ENCODE results near the gene DMXL2.
"Not testable (repeated sequence)": the region's sequence is repeated elsewhere in the genome, so short reads cannot be mapped to it uniquely, and the experiment has no call there.

DMXL2 gene

GRCh38 chr15:51621936-51622603 is 501 bp downstream of the DMXL2 start:
- peak in 1 of 2 donors; percentile 21 for DNase-seq (ENCODE audit: low read depth in 1 of 2, low spot score in 1 of 2)

- DNase-seq (ENCODE audit: low read depth in 1 of 2, low spot score in 1 of 2), result no peak
Measured at GRCh38 chr15:51621155-51621765, 1.3 kb downstream of the DMXL2 start.

GRCh38 chr15:51620641-51621040 is 1.9 kb downstream of the DMXL2 start:
- no peak for DNase-seq (ENCODE audit: low read depth in 1 of 2, low spot score in 1 of 2)

GRCh38 chr15:51620122-51620521 is 2.4 kb downstream of the DMXL2 start:
- DNase-seq (ENCODE audit: low read depth in 1 of 2, low spot score in 1 of 2), result no peak

- no peak for DNase-seq (ENCODE audit: low read depth in 1 of 2, low spot score in 1 of 2)
Measured at GRCh38 chr15:51619331-51620035, 3.1 kb downstream of the DMXL2 start.

- no peak for DNase-seq (ENCODE audit: low read depth in 1 of 2, low spot score in 1 of 2)
Measured at GRCh38 chr15:51617886-51618285, 4.7 kb downstream of the DMXL2 start.

GRCh38 chr15:51613951-51614350 is 8.6 kb downstream of the DMXL2 start:
- DNase-seq (ENCODE audit: low read depth in 1 of 2, low spot score in 1 of 2), result no peak

GRCh38 chr15:51612669-51613068 is 9.9 kb downstream of the DMXL2 start:
- DNase-seq (ENCODE audit: low read depth in 1 of 2, low spot score in 1 of 2), result not testable (repeated sequence)

GRCh38 chr15:51603462-51603948 is 19.1 kb downstream of the DMXL2 start:
- not testable (repeated sequence) for DNase-seq (ENCODE audit: low read depth in 1 of 2, low spot score in 1 of 2)

GRCh38 chr15:51603002-51603401 is 19.6 kb downstream of the DMXL2 start:
- DNase-seq (ENCODE audit: low read depth in 1 of 2, low spot score in 1 of 2), result no peak

GRCh38 chr15:51602484-51602883 is 20.1 kb downstream of the DMXL2 start:
- DNase-seq (ENCODE audit: low read depth in 1 of 2, low spot score in 1 of 2), result no peak

- DNase-seq (ENCODE audit: low read depth in 1 of 2, low spot score in 1 of 2), result no peak
Measured at GRCh38 chr15:51601801-51602200, 20.8 kb downstream of the DMXL2 start.

- DNase-seq (ENCODE audit: low read depth in 1 of 2, low spot score in 1 of 2), result no peak
Measured at GRCh38 chr15:51600114-51600513, 22.5 kb downstream of the DMXL2 start.

- DNase-seq (ENCODE audit: low read depth in 1 of 2, low spot score in 1 of 2), result no peak
Measured at GRCh38 chr15:51589881-51590568, 32.5 kb downstream of the DMXL2 start.

- DNase-seq (ENCODE audit: low read depth in 1 of 2, low spot score in 1 of 2), result no peak
Measured at GRCh38 chr15:51588966-51589365, 33.6 kb downstream of the DMXL2 start.

- no peak for DNase-seq (ENCODE audit: low read depth in 1 of 2, low spot score in 1 of 2)
Measured at GRCh38 chr15:51585986-51586385, 36.6 kb downstream of the DMXL2 start.

GRCh38 chr15:51580982-51581381 is 41.6 kb downstream of the DMXL2 start:
- no peak for DNase-seq (ENCODE audit: low read depth in 1 of 2, low spot score in 1 of 2)

- DNase-seq (ENCODE audit: low read depth in 1 of 2, low spot score in 1 of 2), result no peak
Measured at GRCh38 chr15:51580385-51580784, 42.2 kb downstream of the DMXL2 start.

GRCh38 chr15:51579012-51579411 is 43.6 kb downstream of the DMXL2 start:
- no peak for DNase-seq (ENCODE audit: low read depth in 1 of 2, low spot score in 1 of 2)

- no peak for DNase-seq (ENCODE audit: low read depth in 1 of 2, low spot score in 1 of 2)
Measured at GRCh38 chr15:51577636-51578304, 44.8 kb downstream of the DMXL2 start.

GRCh38 chr15:51576911-51577500 is 45.6 kb downstream of the DMXL2 start:
- no peak for DNase-seq (ENCODE audit: low read depth in 1 of 2, low spot score in 1 of 2)
